Measurements from ENCODE around the gene WFDC11. TPM values are rescaled to one million over a fixed set of nuclear protein-coding genes. Genes with fewer than 3 reads are reported as not detected.
"Not testable (repeated sequence)": the region's sequence is repeated elsewhere in the genome, so short reads cannot be mapped to it uniquely, and the experiment has no call there.

The WFDC11 gene
- total RNA-seq, 2 donors from 2014 or later = not detected

GRCh38 chr20:45685896-45686295 lies 15.9 kb upstream of the WFDC11 start:
- Histone ChIP-seq H3K9me3 (peaks cover 0 to under 1% of the 10 kb centered on the region in 2 donors), H3K27ac (no peak overlapping the region), H3K27me3 (no peaks in the 10 kb centered on the region), H3K4me1 (no peaks in the 10 kb centered on the region), H3K36me3 (no peaks in the 10 kb centered on the region), H3K4me3 (no peak overlapping the region)
- TF ChIP-seq CTCF (IDR thresholded peaks at IDR 0.05) = no peak
- no peak for DNase-seq (ENCODE audit: low spot score)

GRCh38 chr20:45679650-45680049 lies 9.6 kb upstream of the WFDC11 start:
- Histone ChIP-seq H3K36me3 (no peaks in the 10 kb centered on the region), H3K4me3 (no peak overlapping the region), H3K9me3 (peaks cover 9 to 37% of the 10 kb centered on the region in 2 donors), H3K4me1 (no peaks in the 10 kb centered on the region), H3K27me3 (no peaks in the 10 kb centered on the region), H3K27ac (no peak overlapping the region)
- TF ChIP-seq CTCF (IDR thresholded peaks at IDR 0.05) = no peak
- DNase-seq (ENCODE audit: low spot score) = no peak

- Histone ChIP-seq H3K9me3 (peaks cover 0 to 18% of the 10 kb centered on the region in 2 donors), H3K36me3 (no peaks in the 10 kb centered on the region), H3K27ac (no peak overlapping the region), H3K4me1 (no peaks in the 10 kb centered on the region), H3K27me3 (no peaks in the 10 kb centered on the region), H3K4me3 (no peak overlapping the region)
- no peak for TF ChIP-seq CTCF (IDR thresholded peaks at IDR 0.05)
- no peak for DNase-seq (ENCODE audit: low spot score)
Measured at GRCh38 chr20:45672765-45673164, 2.7 kb upstream of the WFDC11 start.

- H3K27me3 ChIP-seq; H3K27ac ChIP-seq; DNase-seq (ENCODE audit: low spot score); H3K36me3 ChIP-seq; H3K9me3 ChIP-seq; H3K4me3 ChIP-seq; H3K4me1 ChIP-seq: not testable (repeated sequence)
Measured at GRCh38 chr20:45657038-45657437, 13.0 kb downstream of the WFDC11 start.

GRCh38 chr20:45651726-45652125 lies 18.3 kb downstream of the WFDC11 start:
- H3K27me3 ChIP-seq; H3K4me1 ChIP-seq; H3K9me3 ChIP-seq; DNase-seq (ENCODE audit: low spot score); H3K36me3 ChIP-seq; H3K4me3 ChIP-seq; H3K27ac ChIP-seq: not testable (repeated sequence)

- no peak for DNase-seq (ENCODE audit: low spot score)
- Histone ChIP-seq H3K9me3 (no peaks in the 10 kb centered on the region), H3K4me3 (no peak overlapping the region), H3K27ac (no peak overlapping the region), H3K27me3 (no peaks in the 10 kb centered on the region), H3K4me1 (no peaks in the 10 kb centered on the region), H3K36me3 (no peaks in the 10 kb centered on the region)
- TF ChIP-seq CTCF (IDR thresholded peaks at IDR 0.05) = no peak
Measured at GRCh38 chr20:45649312-45649863, 20.7 kb downstream of the WFDC11 start.

GRCh38 chr20:45647441-45648050 lies 22.5 kb downstream of the WFDC11 start:
- Histone ChIP-seq H3K4me3 (no peak overlapping the region), H3K27me3 (no peaks in the 10 kb centered on the region), H3K4me1 (no peaks in the 10 kb centered on the region), H3K36me3 (no peaks in the 10 kb centered on the region), H3K27ac (no peak overlapping the region), H3K9me3 (no peaks in the 10 kb centered on the region)
- DNase-seq (ENCODE audit: low spot score) = no peak
- TF ChIP-seq CTCF (IDR thresholded peaks at IDR 0.05) = no peak

All from right atrium auricular region (tissue), 2 donors.